Hematopoietic multipotent progenitor cell treated with erythropoietin and hydrocortisone succinate and interleukin-3 and kit ligand, for 17 days (in vitro differentiated cells): ENCODE data around the gene RNF14.

ENCODE experiments used
- DNase-seq: peaks from one replicate; pipeline ENCODE4 v3.0.0-alpha.2; 2015; ENCODE audit warnings: low spot score

RNF14 gene

DNA sequence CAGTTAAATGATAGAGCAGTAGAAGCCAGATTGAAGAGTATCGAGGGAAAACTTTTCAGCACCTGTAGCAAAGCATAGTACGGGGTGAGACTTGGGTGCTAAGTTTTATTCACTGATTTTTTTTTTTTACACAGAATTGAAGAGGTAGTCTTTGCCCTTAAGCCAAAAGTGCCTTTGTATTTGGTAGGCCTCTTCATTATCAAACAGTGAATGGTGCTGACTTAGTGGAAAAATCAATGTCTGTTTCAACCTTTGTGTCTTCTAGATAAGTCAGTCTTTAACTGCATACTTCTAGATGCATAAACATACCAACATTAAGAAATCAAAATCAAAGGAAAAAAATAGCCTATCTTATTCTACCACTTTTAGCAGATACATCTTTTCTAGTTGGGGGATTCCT is 13.7 kb downstream of the RNF14 start:
- DNase-seq, result no peak

DNA sequence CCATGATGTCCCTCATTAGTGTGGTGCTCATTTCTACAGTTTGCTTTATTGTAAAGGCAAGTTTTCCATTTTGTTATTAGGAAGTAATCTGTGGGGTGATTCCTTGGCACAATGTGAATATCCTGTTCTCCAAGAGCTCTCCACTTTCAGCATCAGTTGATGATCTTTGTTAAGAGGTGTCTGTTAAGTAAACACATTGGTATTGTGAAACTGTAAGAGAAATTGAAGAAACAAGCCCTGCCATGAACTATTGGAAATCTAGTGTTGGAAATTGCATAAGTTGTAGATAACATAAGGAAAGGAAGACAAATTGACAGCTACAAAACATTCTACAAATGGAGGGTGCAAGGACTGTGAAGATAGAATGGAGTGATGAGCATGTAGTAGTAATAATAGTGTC is 17.2 kb downstream of the RNF14 start:
- no peak for DNase-seq

DNA sequence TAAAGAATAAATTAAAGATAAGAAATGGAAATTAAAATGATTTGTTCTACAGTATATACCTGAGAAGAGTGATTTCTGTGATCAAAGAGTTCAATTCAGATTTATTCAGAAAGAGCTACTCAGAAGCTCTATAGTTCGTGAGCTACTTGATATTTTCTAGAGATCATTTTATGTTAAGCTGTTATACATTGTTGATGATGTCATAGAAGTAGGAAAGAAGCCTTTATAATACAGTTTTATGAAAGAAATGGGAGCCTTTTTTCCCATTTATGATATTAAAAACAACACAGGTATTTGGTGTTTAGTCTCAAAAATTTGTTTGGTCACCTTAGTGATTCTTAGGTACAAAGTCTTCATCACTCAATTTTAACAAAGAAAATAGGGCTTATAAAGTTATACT is 20.8 kb downstream of the RNF14 start:
- no peak for DNase-seq

DNA sequence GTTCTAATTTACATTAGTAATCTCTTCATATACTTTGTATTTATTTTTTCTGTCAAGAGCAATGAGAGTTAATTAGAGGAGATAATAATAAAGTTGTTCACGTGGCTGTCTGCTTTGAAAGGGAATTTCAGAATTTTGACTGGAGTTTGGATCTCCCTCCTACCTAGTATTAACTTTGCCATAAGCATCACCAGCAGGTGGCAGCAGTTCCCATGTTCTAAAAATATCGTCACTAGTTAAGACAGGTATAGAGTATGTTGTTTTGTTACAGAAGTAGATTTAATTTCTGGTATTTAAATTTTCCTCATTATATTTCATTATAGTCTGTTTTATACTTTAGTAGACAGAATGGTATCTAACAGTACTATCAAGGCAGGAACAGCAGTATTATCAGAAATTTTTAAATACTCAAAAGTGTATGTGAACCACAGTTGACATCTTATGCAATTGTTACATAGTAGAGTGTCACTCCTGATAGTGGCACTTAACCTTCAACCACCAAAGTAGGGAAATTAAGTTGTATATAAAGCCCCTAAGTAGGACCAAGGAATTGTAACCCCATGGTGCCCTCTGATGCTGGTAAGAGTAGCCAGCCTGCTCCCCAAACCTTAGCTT is 23.6 kb downstream of the RNF14 start:
- peak; percentile 87 for DNase-seq

DNA sequence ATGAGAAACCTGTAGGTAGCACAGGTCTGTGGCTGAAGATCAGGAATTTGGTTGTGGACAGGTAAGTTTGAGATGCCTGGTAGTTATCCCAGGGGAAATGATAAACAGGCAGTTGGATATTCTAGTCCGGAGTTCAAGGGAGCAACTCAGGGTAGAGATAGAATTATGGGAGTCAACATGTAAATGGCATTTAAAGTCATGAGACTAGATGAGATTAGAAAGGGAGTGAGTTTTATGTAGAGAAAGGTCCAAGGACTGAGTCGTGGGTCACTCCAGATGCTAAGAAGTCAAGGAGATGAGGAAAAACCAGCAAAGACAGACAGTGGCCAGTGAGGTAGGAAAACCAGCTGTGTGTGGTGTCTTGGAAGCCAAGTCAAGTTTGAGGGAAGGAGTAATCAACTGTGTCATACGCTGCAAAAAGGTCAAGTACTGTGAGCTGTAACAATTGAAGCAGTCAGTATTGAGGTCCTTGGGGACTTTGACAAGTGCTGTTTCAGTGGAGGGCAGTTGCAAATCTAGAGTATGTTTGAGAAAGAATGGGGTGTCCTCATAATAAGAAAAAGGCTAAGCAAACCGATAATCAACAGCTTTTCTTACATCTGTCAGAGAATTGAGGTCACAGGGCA is 25.7 kb downstream of the RNF14 start:
- DNase-seq, result no peak

DNA sequence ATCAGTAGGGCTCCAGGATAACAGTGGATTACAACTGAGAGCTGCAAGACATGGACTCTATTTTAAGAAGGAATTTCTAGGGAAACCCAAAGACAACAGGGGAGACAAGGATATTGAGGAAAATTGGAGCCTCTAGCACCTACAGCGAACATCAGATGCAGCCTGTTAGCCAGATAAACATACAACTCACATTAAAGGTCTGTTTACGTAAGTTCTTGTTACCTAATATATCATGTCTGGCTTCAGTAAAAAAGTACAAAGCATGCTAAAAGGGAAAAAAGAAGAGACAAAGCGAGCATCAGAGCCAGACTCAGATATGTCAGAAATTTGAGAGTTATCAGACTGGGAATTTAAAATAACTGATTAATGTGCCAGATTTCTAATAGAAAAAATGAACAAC is 26.8 kb downstream of the RNF14 start:
- DNase-seq, result no peak

DNA sequence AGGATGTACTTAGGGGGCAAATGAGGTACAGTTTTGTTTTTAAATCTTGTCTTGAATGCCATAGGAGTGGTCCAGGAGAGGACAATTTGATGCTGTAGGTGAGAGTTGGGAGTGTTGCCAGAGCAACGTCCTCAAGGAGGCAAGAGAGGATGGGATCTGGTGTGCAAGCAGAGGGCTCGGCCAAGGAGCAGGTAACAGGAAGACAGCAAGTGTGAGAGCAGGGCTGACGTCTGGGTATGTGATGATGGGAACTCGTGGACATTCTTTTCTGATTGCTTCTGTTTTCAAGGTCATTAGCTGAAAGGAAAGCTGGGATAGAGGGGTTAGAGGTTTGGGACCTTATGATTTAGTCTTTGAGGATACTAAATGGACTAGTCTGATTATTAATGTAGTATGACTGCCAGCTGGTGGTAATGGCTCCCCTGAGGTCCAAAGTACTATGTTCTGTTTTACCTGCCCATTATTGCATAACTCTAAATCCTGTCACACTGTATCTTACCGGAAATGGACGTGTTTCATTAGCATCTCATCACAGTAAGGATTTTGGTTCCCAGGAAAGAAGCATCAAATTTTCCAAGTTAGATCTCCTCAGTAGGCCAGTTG is 28.6 kb downstream of the RNF14 start:
- DNase-seq, result no peak

DNA sequence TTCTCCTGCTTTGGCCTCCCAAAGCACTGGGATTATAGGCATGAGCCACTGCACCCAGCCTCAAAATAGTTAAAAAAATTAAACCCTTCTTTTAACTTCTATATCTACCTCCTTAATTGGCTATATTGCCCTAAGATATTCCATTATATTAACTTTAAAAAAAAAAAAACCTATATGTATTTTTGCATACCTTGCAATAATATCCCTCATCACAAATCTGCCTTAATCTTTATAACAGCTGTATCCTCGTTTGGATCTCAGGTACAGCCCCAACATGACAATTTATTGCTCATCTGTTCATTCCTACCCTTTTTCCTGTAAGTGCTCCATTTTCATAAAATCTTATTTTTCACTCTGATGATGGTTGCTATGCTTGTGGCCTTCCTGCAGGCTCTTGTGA is 31.3 kb downstream of the RNF14 start:
- DNase-seq, result no peak

DNA sequence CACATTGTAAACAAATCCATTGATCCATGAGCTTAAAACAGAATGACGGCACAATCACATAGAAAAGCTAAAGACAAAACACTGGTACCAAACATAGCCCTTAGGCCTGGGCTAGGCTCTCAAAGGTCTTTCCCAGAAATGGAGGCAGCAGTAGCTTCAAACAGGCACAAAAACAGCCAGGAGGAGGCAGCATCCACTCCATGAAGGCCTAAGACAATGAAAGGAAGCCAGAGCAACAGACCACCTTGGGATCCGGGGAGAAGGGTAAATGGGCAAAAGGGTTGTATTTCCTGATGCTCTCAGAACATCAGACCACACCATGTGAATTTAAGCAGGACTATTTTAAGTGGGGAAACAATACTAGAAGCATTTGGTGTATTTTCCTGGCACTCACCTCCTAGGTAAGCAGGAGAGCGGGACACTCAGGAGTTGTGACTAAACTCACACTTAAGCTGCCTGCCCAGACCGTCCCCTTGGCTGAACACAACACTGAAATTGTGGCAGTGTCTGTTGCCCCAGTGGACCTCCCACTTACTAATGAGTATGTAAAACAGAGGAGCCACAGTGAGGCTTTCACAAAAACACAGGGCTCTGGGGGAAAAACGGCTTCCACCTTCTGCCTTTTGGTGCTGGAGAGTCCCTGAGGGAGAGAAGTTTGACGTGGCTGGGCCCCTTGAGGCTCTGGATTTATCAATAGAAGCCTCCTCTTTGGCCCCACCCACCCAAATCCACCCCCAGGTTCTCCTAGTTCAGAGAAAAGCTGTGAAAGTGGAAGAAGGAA is 32.0 kb downstream of the RNF14 start:
- no peak for DNase-seq

DNA sequence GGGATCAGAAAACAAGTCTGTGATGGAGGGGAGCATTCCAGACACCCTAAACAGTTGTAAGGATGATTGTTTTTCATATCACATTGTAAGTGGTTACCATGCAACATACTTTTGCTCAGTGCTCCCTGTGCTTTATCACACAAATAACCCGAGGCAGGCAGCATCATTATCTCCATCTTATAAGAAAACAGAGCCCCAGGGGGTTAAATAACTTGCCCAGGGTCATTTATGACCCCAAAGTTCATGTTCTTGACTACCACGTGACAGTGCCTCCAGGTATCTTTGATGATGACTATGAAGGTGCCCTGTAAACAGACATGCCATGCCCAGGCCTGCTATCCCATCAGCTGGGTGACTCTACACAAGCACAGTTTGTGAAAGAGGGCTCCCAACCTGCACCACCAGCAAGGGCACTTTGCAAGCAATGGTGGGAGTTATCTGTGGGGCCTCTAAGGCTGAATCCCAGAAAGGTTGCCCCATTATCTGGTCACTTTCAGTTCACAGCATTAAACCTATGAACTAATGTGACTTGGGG is 34.4 kb downstream of the RNF14 start:
- no peak for DNase-seq

DNA sequence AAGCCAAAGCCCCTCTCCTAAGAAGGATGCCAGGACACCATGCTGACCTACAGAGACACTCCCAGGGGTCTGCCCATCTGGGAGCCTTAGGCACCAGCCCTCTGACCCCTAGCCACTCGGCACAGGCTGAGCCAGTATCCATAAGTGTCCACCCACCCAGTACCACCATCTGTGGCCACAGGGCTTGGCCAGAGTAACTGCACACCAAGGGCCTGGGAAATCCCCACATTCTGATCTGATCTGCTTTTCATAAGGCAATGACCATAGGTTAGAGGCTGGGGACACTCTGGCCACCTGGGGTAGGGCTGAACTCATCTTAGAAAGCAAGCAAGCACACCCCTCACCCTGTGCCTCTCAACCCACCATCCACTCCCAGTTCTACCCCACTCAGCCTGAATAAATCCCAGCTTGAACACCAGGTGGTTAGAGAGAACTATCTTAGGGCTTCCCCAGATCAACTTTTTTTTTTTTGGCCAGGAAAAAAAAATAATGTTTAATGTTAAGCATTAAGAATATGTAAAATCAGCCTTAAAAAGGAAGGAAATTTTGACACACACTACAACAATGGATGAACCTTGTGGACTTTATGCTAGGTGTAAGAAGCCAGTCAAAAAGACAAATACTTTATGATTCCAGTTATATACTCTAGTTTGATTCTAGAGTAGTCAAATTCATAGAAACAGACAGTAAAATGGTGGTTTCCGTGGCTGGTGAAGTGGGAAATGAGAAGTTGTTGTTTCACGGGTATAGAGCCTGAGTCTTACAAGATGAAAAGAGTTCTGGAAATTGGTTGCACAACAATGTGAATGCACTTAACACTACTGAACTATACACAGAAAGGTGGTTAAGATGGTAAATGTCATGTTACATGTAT is 37.7 kb downstream of the RNF14 start:
- DNase-seq, result no peak

DNA sequence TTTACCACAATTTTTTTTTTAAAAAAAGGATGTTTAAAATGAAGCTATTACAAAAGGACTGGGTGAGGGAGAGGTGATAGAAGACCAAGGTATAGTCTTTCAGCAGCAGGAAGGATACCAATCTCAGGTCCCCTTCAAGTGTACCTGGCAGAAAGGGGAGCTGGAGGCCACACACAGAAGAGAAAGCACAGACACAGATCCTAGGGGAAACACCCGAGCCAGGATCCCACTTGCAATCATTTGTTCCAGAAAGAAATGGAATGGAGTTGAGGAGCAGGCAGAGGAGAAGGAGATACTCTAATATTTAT is 38.3 kb downstream of the RNF14 start:
- DNase-seq, result no peak

DNA sequence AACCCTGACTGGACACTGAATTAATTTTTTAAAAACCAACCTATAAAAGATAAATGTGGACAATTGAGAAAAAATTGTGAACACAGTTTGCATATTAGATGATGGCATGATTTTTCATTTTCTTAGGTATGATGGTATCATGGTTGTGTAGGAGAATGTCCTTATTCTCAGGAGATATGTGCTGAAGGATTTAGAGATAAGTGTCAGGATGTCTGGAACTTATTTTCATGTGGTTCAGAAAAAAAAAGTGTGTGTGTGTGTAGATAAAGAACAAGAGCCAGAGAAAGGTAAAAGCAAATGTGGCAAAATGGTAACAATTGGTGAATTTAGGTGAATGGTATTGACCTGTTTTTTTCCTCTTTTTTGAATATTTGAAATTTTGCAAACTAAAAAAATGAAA is 39.9 kb downstream of the RNF14 start:
- DNase-seq, result no peak

DNA sequence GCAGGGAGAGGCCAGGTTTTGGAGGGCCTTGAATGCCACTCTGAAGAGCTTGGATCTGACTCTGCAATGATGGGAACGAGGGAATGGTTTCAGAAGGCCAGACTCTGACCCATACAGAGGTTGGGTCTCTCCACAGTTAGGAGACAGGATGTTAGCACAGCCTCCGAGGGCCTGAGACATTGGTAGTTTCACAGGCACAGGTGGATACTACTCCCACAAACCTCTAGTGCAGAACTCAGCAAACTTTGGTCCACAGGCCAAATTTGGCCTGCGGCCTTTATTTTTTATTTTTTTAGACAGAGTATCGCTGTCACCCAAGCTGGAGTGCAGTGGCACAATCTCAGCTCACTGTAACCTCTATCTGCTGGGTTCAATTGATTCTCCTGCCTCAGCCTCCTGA is 41.0 kb downstream of the RNF14 start:
- no peak for DNase-seq

DNA sequence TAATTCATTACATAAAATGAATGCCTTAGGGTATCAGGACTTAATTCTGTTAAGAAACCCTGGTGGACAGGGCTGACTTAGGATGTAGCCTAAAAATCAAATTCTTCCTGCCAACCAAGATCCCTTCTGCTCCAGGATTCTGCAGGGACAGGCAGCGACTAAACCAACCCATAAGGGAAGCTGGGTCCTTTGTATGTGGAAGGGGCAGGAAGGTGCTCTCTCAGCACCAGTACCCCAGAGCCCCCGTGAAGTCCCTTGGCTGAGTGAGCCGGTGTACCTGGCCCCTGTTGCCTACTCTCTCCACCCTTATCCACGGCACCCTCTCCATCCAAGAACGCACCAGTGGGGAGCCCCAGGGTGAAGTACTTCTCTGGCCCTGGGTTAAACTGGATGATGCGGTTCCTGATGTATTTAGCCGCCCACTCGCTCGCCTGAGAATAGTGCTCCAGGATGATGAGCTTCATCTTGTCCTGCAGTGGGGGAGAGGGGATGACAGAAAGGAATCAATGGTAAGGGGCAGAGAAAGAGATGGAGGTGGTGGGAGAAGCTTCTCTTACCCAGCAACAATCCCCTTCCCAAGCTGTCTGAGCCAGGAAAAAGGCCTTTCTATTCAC is 42.8 kb downstream of the RNF14 start:
- DNase-seq, result no peak

DNA sequence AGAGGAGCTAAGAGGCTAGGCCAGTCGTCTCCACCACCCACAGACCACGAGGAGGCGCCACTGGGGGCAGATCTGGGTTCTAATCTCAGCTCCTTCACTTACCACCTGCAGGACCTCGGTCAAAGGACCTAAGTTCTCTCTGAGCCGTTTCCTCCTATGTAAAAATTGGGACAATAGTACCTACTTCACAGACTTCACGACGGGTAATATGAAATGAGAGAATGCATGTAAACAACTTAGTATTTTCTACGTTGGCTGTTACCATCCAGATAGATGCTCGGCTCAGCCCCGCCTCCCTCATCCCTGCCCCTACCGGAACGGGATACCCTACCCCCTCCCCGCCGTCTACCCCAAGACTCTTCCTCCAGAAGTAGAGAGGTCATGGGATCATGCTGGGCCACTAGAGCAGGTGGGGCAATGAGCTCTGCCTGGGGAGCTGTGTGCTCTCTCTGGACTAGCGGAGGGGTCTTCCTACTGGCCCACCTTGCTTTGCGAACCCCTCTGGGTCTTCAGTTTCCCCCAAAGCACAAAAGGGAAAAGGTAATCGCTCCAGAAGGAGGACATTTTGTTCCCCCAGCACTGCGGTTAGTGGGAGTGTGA is 43.4 kb downstream of the RNF14 start:
- peak; percentile 86 for DNase-seq

DNA sequence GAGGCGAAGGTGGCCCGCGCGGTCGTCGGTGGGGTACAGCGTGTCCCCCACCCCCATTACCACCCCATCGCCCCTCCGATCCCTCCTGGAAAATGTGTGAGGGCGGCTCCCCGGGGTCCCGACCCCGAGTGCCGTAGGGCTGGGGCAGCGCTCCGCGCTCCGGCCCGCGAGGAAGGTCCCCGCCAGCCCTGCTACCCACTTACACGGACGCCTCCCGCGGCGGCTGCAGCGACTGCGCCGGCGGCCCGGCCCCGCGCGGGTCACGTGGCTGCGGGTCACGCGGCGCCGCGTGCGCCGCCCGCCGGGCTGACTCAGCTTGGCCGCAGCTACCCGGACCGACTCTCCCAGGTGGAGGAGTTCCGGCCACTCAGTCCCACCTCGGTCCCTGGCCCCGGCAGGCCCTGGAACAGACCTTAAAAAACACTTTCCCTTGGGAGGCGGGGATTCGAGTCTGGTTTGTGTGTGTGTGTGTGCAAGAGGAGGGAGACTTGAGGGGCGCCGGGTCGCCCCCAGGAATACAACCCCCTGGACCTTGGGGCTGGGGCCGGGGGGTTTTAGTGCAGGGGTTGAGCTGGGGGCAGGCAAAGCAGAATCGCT is 44.0 kb downstream of the RNF14 start, which contains the start of gene GNPDA1:
Gene GNPDA1, minus strand, starts transcription at position 236 of the 597 bp plus-strand sequence. CDS start 992 bp downstream, outside the sequence.
- DNase-seq, result peak; percentile 86

DNA sequence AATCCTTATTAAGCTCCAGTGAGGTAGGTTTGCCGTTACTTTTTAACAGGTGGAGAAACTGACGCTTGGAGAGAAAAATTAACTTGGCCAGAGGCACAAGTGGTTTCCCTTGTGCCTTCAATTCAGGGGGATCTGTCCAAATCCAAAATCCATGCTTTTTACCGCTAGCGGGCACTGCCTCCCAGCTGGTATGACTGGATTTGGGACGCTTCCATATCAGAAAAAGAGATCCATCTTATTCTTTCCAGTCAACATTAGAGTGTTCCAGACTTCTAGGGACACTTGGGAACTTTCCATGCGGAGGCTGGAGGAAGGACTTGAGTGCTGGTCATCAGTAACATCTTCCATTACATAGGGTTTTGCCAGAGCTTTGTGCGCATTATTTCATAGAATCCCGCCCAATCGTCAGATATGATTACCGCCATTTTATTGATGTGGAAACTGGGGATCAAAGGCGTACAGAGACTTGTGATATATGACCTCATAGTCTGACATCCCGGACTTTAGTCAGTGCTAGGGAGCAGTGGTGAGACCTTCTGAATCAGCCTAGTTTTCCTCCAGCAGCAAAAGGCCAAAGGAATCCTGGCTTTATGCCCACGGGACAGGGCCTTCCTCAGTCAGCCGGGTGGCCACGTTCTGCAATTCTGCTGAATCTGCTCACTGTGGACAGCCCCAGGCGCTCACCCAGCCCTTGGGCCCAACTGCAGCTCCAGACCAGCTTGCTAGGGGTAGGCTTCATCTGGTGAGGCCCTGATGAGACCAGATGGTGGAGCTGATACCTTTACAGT is 45.0 kb downstream of the RNF14 start:
- peak; percentile 40 for DNase-seq

DNA sequence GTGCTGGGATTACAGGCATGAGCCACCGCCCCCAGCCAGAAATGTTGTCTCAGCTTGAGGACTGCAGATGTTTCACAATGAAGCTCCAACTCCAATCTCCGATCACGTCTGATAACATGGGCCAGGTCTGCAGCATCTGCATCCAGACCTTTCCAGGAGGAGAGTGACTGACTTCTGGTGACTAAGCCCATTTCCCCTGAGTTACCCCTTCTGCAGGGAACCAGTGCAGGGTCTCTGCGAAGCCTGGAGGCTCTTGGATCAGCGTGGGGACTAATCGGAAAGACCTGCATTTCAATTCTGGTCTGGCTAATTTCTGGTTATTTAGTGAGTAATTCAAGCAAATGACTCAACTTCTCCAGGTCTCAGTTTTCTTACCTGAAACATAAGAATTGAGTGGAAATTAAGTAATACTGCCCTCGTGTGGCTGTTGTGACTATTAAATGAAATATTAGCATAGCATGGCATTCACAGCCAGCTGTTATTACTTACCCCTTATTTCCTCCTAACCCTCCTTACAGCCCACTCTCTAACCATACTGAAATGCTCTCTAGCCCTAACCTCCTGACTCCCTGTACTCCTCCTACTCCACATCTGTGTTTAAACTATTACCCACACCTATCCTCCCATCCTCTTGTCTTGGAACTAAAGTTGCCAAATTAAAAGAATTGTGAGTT is 46.1 kb downstream of the RNF14 start:
- peak; percentile 86 for DNase-seq
